HAP-1 (cell line): Measurements from ENCODE around the gene VCAN.
A peak's percentile ranks its signal among the peaks of the same experiment; 100 is the strongest.

Source experiments
- DNase-seq, 2 experiments: peaks; one replicate each; pipeline ENCODE4 v3.0.0-alpha.2; 2016 to 2020; ENCODE audit warnings: low spot score in 2 of 2
- H3K27me3 ChIP-seq: fragments of 250-450 bp; sonication (Bioruptor Pico); 2 replicates; pipeline ENCODE4 v1.5.1; 2020; ENCODE audit warnings: low read depth, mild to moderate bottlenecking, moderate library complexity
- H3K36me3 ChIP-seq: fragments of 250-450 bp; sonication (Bioruptor Pico); replicated peaks from 2 replicates; pipeline ENCODE4 v1.5.1; 2020; ENCODE audit warnings: mild to moderate bottlenecking
- H3K4me1 ChIP-seq: fragments of 250-450 bp; sonication (Bioruptor Pico); 2 replicates; pipeline ENCODE4 v1.5.1; 2020; ENCODE audit warnings: mild to moderate bottlenecking
- H3K4me3 ChIP-seq: fragments of 250-450 bp; sonication (Bioruptor Pico); 2 replicates; pipeline ENCODE4 v1.5.1; 2020; ENCODE audit warnings: mild to moderate bottlenecking, moderate library complexity
- H3K9me3 ChIP-seq: fragments of 250-450 bp; sonication (Bioruptor Pico); 2 replicates; pipeline ENCODE4 v1.5.1; 2020; ENCODE audit warnings: mild to moderate bottlenecking, moderate library complexity
- in situ Hi-C: fragments of 300-500 bp; cut with MboI; formaldehyde crosslinking; loops from 3 replicates; pipeline ENCODE4 v1.14.3; 2020; ENCODE audit warnings: low sequenced_read_pairs, inconsistent platforms, mixed read lengths

Gene VCAN

DNA sequence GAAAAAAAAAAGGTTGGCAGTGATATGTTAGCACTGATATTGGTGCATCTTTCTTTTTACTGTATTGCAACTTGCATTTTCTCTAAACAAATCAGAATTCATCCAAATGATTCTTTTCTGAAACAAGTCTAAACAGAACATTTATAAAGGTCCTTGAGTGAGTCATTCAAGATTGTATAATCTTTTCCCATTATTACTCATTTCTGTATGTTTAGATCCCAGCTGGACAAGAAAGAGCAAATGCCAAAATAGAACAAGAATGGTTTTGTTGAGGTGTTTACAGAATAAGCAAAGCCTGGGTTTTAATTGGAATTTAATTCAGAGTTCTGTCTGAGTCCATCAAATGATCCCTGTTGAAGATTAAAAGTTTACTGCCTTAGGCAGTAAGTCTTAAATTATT lies 112.3 kb downstream of the VCAN start:
- Histone ChIP-seq H3K27me3 (0 out of 2 replicates have a peak, but pooled peaks cover 6% of the 10 kb centered on the region), H3K4me3 (no peak overlapping the region), H3K9me3 (no peaks in the 10 kb centered on the region), H3K36me3 (no peaks in the 10 kb centered on the region), H3K4me1 (no peaks in the 10 kb centered on the region)
- in situ Hi-C loops: no loop called here
- DNase-seq: no peak

DNA sequence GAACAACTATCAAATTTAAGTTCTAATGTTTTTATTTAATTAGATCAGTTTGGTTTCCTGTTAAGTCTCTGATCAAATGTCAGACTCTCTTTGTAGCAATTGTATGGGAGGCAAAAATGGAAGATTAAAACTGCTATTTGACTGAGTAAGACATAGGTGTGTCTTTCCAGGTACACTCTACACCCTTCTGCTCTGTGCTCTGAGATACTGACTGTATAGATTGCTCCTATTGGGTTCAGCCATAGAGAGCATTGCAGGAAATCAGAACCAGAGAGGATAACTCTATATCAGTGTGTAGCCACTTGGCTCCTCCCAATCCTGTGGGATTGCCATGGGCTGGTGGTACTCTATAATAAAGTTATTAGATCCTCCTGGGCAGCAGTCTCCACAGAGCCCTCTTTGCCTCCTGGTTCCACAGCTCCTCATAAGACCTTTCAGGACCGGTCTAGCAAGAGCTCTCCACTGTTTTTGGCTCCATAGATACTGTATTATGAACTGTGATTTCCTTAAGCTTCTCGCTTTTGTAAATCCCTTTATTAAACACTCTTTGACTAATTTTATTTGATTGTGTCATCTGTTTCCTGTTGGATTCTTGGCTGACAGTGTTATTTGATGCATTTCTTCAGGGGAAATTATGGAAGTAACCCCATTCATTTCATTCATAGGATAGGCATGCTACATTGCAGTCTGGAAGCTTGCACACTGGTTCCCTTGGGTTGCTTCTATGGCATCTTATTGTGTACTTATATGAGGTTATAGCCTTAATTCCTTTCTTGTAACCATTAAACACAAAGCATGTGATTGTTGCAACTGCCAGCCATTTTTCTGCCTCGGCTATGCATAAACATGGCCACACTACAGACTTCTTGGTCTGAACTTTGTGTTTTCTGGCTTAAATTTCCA lies 115.6 kb downstream of the VCAN start:
- DNase-seq: no peak
- Histone ChIP-seq H3K36me3 (no peaks in the 10 kb centered on the region), H3K27me3 (0 out of 2 replicates have a peak, but pooled peaks cover 6% of the 10 kb centered on the region), H3K4me1 (no peaks in the 10 kb centered on the region), H3K9me3 (no peaks in the 10 kb centered on the region), H3K4me3 (no peak overlapping the region)
- in situ Hi-C loops: no loop called here

DNA sequence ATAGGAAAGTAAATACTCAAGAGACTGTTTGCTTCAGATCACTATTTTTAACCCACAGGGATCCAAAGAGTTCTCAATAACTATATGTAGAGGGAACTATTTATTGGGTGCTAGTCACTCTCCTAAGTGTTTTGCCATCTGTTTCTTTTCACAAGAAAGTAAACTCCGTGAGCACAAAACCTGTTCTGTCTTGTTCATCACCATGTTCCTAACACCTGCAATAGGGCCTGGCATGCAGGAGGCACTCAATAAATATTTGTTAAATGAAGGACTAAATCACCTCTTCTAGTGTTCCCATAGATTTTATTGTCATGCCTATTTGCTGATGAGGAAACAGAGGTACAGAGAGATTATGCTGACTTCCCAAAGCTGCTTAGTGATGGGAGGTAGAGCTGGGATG lies 118.2 kb downstream of the VCAN start:
- no peak for DNase-seq
- in situ Hi-C loops: no loop called here
- Histone ChIP-seq H3K4me3 (no peak overlapping the region), H3K36me3 (no peaks in the 10 kb centered on the region), H3K9me3 (no peaks in the 10 kb centered on the region), H3K4me1 (no peaks in the 10 kb centered on the region), H3K27me3 (0 out of 2 replicates have a peak, but pooled peaks cover 2% of the 10 kb centered on the region)

DNA sequence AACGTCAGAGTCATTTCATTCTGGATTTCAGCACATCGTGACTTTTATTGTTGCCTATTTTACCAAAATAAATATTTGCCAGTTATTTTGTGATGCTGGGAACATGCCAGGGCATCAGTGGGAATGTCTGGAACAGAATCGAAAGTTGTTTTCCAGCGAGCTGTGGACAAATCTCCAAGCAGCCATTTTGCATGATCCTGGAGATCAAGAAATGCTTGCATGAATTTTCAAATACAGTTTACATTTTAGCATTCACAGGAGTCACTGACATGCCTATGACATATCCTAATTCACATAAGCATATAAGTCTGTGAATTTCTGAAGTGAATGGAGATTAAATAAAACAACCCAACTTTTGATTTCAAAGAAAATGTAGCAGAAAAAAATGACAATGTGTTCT lies 119.4 kb downstream of the VCAN start:
- Histone ChIP-seq H3K4me3 (no peak overlapping the region), H3K36me3 (no peaks in the 10 kb centered on the region), H3K9me3 (no peaks in the 10 kb centered on the region), H3K4me1 (no peaks in the 10 kb centered on the region), H3K27me3 (0 out of 2 replicates have a peak, but pooled peaks cover 2% of the 10 kb centered on the region)
- DNase-seq: no peak
- in situ Hi-C loops: no loop called here

DNA sequence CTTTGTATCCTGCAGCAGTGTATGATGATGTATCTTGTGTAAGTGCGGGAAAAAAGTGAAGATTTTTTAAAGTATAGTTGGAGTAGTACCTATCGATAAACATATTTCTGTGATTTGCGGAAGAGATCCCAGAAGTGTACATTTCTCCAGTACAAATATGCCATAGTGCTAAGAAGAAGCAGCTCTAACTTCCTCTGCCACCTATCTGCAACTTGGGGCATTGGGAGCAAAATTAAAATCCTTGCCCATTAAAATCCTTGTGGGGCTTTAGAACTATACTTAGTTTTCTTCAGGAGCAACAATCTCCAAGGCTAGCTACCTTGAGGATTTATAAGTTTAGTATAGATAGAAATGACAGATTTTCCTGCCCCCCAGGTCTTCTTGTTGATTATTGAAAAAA lies 123.7 kb downstream of the VCAN start:
- in situ Hi-C loops: no loop called here
- H3K27me3 ChIP-seq: no peaks in the 10 kb centered on the region

DNA sequence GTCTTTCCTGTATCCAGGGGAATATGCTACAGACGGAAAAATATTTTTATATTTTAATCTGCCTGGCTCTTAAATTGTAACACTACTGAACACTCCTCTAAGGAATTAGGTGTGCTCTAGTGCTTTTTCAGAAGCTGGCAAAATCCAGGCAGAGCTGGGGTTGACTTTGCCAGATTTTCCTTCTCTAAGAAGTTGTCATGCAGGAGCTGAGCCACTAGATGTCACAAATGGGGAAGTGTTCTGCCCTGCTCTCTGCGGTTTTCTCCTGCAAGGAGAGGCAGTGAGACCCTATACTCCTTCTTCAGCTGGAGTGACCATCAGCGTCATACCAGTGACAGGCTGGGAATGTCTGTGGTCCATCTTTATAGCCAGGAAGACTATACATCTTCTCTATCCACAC lies 136.6 kb downstream of the VCAN start:
- Histone ChIP-seq H3K4me3 (no peak overlapping the region), H3K27me3 (no peaks in the 10 kb centered on the region), H3K4me1 (no peaks in the 10 kb centered on the region), H3K36me3 (no peaks in the 10 kb centered on the region), H3K9me3 (no peaks in the 10 kb centered on the region)
- in situ Hi-C loops: no loop called here
- DNase-seq: peak; percentile 33 to 58

More for the DNA sequence above, 123.7 kb downstream of the VCAN start:
- Histone ChIP-seq H3K4me3 (no peak overlapping the region), H3K4me1 (no peaks in the 10 kb centered on the region), H3K9me3 (no peaks in the 10 kb centered on the region), H3K36me3 (no peaks in the 10 kb centered on the region)
- no peak for DNase-seq

DNA sequence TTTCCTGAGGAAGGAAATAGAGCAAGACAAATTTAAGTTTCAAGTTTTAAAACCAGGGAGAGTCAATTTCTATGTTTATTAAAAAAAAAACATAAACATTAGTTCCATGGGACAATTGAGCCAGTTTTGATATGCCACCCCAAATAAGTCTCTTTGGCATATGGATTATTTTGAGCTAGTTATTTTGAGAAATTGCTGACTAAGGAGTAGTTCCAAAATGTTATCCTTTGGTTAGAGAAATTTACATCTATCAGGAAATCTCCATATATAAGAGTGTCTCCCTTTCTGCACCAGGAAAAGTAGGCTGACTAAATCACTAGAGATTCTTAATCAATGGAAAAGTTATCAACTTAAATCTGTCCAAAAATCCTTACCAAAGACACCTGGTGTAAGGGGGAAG lies 143.3 kb downstream of the VCAN start:
- in situ Hi-C loops: no loop called here
- Histone ChIP-seq H3K4me3 (no peak overlapping the region), H3K36me3 (no peaks in the 10 kb centered on the region), H3K4me1 (peaks cover 10% of the 10 kb centered on the region), H3K9me3 (no peaks in the 10 kb centered on the region; the same call in 1 of the 2 replicates), H3K27me3 (no peaks in the 10 kb centered on the region)
- no peak for DNase-seq

DNA sequence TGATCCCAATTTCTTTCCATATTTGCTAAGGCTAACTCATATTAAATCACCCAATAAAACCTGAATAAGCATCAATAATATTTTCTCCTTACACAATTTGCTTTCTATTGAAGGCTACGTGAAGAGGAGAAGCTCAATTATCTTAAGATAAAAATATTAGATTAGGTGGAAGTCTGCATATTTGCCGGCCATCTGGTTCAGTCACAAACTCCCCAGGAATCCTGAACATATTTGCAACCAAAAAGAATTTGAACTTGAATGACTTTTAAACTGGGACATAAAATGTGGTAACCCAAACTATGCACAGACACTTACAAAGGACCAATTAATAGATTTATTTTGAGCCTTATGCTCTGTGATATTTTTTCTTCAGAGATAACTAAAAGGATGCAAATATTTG lies 156.8 kb downstream of the VCAN start:
- Histone ChIP-seq H3K36me3 (no peaks in the 10 kb centered on the region), H3K4me3 (no peak overlapping the region), H3K4me1 (no peaks in the 10 kb centered on the region), H3K9me3 (no peaks in the 10 kb centered on the region), H3K27me3 (0 out of 2 replicates have a peak, but pooled peaks cover 4% of the 10 kb centered on the region)
- in situ Hi-C loops: no loop called here
- no peak for DNase-seq
